GM19438 (cell line): ENCODE measurements around the gene TGFB1I1.
"Not testable (repeated sequence)": the region's sequence is repeated elsewhere in the genome, so short reads cannot be mapped to it uniquely, and the experiment has no call there.

Experiments
- ATAC-seq: cut with Tn5 transposase; IDR thresholded peaks from one replicate; pipeline ENCODE4 v1.9.1; 2021; ENCODE audit warnings: low read depth; ENCODE audit not compliant: unreplicated experiment

The TGFB1I1 gene

GRCh38 chr16:31471875-31472708 is at the start of gene TGFB1I1:
TSS of gene TGFB1I1 (plus strand) at chr16:31472152. CDS start at chr16:31472189, 37 bp downstream.
- no peak for ATAC-seq

DNA sequence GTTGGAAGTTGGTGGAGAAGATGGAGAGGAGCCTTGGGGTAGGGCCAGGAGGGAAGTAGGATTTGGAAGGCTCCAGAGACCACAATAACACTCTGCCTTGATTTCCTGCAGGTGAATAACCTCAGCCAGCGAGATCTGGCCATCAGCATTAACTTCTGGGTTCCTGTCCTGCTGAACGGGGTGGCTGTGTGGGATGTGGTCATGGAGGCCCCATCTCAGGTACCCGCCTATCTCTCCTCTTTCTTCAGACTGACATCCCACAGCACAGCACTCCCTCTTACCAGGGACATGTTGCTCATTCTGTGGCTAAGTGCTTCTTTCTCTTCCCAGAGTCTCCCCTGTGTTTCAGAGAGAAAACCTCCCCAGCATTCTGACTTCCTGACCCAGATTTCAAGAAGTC is 48.7 kb upstream of the TGFB1I1 start:
- no peak for ATAC-seq

DNA sequence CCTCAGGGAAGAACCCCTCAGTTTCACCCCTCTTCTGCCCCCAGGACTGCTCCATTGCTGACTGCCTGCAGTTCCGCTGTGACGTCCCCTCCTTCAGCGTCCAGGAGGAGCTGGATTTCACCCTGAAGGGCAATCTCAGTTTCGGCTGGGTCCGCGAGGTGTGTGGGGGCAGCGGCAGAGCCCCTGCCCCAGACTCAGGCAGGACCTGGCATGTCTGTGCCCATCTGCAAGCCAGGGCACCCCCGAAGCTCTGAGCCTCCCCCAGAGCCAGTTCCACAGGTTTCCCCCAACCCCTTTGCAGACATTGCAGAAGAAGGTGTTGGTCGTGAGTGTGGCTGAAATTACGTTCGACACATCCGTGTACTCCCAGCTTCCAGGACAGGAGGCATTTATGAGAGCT is 48.2 kb upstream of the TGFB1I1 start:
- no peak for ATAC-seq

DNA sequence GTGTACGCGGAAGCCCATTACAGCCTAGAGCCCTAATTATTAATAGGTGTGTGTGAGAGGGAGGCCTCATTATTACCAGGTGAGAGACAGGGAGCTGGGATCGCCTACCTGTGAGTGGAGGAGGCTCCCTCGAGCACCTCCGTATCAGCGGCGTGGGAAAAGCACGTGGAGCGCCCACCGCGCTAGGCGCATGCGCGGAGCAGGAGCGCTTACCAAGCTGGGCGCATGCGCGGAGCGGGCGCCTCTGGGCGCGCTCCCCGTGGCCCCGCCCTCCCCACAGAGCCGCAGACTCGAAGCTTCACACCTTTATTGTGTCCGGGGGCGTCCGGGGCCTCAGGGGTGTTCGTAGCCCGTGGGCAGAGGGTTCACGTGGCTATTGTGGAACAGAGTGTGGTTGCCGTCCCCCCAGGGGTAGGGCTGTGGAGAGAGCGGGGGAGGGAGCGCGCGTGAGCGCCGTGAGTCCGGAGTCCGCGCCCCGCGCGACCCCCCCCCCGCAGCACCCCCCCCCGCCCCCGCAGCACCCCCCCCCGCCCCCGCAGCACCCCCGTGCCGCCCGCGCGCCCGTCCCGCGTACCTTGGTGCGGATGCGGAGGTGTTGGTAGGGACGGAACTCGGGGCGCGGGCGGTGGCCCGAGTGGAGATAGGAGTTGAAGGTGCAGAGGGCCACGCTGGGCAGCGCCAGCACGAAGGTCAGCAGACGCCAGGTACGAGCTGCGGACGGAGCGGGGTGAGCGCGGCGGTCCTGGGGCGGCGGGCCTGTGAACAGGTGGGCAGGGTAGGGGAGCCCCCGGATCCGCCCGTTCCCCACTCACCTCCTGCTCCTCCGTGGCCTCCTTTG is 44.3 kb upstream of the TGFB1I1 start:
- no peak for ATAC-seq

- ATAC-seq, result no peak
Observed at GRCh38 chr16:31428279-31428597, 43.7 kb upstream of the TGFB1I1 start, which contains the start of gene COX6A2. TSS of gene COX6A2 (minus strand) at chr16:31428360. CDS start at chr16:31428325, 35 bp downstream.

DNA sequence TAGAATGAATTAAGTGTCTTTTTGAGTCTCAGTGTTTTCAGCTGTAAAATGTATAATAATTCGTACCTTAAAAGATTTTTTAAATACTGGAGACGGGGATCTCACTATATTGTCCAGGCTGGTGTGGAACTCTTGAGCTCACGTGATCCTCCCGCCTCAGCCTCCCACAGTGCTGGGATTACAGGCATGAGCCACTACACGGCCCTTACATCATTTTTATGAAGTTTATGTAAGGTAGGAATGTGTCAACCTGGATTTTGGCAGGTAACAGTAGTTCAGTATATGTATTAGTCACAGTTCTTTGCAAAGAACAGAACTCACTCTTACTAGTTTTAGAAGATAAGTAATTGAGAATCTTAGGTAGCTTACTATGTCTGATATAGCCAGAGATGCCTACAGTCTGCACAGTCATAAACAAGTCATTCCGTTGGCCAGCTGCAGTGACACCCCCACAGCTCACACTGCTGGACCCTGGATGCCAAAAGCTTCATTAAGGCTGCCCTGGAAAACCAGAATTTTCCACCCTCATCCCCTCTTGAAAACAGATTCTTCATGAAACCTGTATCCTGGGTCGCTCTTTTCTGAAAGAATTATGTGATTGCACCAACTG is 43.2 kb upstream of the TGFB1I1 start:
- no peak for ATAC-seq

DNA sequence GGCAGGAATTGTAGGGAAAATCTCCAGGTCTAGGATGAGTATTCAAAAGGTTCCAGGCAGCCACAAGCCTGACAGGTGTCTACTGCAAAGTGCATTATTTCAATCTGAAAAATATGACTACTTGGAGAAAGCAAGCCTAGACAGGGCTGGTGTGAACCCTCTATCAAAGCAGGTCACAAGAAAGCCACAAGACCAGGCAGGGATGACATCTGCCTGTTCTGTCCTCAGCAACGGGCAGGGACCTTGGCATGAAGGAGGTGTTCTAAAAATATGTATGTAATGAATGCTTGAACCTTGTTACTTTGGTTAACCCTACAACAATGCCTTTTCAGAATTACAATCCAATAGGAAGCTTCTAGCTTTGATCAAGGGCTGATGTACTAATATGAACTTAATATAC is 42.6 kb upstream of the TGFB1I1 start:
- ATAC-seq, result no peak

DNA sequence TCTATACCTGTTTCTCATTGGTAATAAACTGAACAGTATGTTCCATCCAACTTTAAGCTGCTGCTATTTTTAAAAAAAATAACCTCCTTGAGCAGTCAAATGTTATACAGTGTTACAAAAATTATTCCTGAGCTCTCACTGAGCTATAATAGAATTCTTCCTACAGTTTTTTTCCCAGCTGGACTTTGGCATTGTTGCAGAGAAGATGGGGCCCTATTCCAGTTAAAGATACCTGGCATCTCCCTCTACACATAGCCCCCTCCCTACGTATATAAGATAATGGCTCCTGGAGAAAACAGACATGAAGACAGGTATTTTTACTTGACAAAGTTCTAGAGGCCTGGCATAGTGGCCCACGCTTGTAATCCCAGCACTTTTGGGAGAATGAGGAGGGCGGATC is 42.2 kb upstream of the TGFB1I1 start:
- no peak for ATAC-seq

GRCh38 chr16:31430380-31431052 is 41.4 kb upstream of the TGFB1I1 start:
- ATAC-seq, result no peak

- ATAC-seq, result no peak
Observed at GRCh38 chr16:31435341-31436220, 36.4 kb upstream of the TGFB1I1 start.

DNA sequence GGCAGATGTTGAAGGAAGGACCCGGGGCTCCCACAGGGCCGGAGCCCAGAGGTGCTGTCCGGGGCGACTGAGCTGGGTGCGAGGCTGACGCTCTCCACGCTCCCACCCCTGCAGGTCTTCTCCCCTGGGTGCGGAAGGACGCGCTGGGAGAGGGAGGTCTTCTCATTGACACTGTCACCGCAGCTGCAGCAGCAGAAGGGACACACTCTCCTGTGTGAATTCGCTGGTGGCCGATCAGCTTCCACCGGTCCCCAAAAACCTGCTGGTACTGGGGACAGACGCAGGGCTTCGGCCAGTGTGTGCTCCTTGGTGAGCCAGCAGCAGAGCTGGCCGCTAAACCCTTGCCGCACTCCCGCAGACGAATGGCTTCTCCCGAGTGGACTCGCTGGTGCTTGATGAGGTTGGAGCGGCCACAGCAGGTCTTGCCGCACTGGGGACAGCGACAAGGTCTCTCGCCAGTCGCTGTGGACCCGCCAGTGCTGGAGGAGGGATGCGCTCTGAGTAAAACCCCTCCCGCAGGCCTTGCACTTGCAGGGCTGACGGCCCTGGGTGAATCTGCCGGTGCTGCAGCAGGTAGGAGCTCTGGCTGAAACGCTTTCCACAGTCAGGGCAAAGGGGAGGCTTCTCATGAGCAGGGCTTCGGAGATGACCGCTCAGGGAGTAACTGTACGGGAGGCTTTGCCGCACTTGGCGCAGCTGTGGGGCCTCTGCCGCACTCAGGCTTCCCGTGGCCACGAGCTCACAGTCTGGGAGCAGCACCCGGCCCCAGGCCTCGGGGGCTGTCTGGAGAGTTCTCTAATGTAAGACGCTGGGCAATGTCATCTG is 35.5 kb upstream of the TGFB1I1 start:
- no peak for ATAC-seq

- ATAC-seq, result no peak
Observed at GRCh38 chr16:31438414-31438813, 33.5 kb upstream of the TGFB1I1 start.

- not testable (repeated sequence) for ATAC-seq
Observed at GRCh38 chr16:31439023-31439422, 32.9 kb upstream of the TGFB1I1 start.

GRCh38 chr16:31439519-31439918 is 32.4 kb upstream of the TGFB1I1 start:
- no peak for ATAC-seq

DNA sequence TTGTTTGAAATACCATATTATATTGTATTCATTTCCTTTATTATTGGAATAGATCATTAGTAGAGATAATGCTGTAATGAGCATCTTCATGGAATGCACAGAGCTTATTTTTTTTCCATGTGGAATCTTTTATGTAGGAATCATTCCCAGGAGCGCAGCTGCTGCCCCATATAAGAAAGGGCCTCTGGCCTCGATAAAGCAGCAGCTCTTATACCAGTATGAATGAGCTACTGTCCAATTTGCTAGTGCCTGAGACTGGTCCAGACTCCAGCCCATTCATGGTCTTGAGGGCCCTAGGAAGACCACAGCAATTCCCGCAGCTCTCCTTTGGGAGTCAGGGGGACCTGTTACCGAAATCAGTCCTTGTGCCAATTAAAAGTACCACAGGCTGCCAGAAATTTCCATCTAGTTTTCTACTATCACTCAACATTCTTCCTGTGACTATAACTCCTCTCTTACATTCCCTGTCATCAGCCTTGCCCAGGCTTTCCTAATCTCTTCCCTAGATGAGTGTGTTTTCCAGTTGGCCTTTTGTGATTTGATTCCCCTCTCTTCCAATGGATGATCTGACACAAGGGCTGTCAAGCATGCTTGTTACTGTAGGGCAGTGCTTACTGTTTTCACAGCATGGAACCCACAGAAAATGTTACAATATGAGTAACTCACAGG is 31.3 kb upstream of the TGFB1I1 start:
- ATAC-seq, result no peak

- ATAC-seq, result no peak
Observed at GRCh38 chr16:31441956-31442355, 30.0 kb upstream of the TGFB1I1 start.

DNA sequence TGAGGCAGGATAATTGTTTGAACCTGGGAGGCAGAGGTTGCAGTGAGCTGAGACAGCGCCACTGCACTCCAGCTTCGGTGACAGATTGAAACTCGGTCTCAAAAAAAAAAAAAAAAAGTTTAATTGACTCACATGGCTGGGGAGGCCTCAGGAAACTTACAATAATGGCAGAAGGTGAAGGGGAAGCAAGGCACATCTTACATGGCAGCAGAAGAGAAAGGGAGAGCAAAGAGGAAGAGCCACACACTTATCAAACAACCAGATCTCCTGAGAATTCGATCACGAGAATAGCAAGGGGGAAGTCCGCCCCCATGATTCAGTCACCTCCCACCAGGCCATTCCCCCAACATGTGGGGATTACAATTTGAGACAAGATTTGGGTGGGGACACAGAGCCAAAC is 26.0 kb upstream of the TGFB1I1 start:
- ATAC-seq, result not testable (repeated sequence)

DNA sequence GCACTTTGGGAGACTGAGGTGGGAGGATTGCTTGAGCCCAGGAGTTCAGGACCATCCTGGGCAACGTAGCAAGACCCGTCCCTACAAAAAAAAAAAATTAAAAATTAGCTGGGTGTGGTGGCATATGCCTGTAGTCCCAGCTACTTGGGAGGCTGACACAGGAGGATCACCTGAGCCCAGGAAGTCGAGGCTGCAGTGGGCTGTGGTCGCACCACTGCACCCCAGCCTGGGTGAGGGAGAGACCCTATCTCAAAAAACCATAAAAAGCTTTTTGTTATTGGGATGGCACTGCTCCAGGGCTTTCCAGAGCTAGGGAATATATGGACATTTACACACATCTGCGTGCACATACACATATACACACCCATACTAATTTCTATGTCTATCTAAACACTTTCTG is 20.8 kb upstream of the TGFB1I1 start:
- no peak for ATAC-seq
